Measurements from ENCODE around the gene UTS2R.

Gene UTS2R

DNA sequence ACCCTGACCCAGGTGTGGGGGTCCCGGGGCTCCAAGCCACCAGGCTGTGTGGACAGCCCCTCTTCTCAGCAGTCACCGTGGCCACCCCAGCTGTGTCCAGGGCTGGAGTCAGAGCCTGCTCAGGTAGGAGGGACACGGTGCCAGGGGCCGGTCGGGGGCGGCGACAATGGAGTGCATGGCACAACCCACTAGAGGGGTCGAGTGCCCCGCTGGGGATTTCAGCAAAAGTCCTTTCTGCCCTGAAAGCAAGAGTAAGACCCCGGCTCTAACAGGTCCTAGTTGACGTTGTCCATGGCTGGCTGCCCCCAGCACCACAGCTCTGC is 11.3 kb downstream of the UTS2R start:
- H3K4me1 Mint-ChIP-seq = peaks cover 12% of the 10 kb centered on the region
- no peak for DNase-seq (ENCODE audit: low spot score in 2 of 2)

DNA sequence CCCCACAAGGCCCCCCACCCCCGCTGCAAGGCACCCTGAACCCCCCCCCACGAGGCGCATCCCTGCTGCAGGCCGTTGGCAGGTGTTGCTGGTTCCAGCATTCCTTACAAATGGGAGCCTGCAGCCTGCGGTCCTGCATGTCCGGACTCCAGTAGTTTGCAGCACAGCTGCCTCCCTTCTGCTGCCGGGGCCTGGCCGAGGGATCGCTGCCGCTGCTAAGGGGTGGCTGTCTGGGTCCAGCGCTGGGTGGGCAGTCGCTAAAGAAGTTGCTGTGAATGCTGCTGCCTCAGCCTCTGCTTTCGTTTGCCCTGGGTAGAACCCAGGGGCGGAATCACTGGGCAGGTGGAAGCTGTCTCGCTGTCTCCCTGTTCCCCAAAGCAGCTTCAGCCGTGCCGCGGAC is 11.8 kb downstream of the UTS2R start:
- H3K27ac Mint-ChIP-seq = no peak overlapping the region
- H3K4me3 Mint-ChIP-seq = no peak overlapping the region
- ATAC-seq (ENCODE audit: low read depth) (no peak), DNase-seq (ENCODE audit: low spot score in 2 of 2) (no peak)
- no peaks in the 10 kb centered on the region for H3K9me3 Mint-ChIP-seq
- H3K27me3 Mint-ChIP-seq = peaks cover 24% of the 10 kb centered on the region
- no peaks in the 10 kb centered on the region for H3K36me3 Mint-ChIP-seq
- H3K4me1 Mint-ChIP-seq = peaks cover 13% of the 10 kb centered on the region

More for the DNA sequence above, 11.3 kb downstream of the UTS2R start:
- H3K4me3 Mint-ChIP-seq = no peak overlapping the region
- H3K9me3 Mint-ChIP-seq = no peaks in the 10 kb centered on the region
- no peaks in the 10 kb centered on the region for H3K36me3 Mint-ChIP-seq
- no peak for ATAC-seq (ENCODE audit: low read depth)
- no peak overlapping the region for H3K27ac Mint-ChIP-seq
- H3K27me3 Mint-ChIP-seq = peaks cover 24% of the 10 kb centered on the region

DNA sequence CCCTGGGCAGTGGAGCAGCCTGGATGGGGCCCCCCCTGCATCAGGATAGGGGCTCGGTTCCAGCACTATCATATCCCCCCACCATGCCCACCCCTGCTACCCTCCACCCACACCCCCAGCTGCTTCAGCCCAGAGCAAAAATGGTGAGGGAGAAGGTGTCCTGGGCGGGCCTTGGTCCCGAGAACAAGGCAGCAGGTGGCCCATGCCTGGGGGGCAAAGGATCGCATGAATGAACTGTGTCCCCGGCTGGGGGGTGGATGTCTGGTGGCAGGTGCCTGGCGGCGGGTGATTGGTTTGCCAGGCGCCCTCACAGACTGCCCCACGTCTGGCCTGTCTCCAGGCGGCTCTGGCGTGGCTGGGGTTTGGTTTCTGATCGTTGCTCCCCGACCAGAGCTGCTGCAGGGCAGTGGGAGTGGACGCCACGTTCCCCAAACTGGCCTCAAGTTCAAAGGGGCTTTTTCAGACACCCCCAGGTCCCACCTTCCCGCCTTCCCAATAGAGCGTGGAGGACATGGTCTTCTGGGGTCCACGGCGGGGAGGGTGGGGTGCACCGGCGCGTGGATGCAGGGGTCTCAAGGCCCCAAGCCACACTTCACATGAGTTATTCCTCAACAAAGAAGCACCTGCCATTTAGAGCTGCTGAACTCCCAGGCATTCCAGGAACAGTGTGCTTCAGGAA is 12.6 kb downstream of the UTS2R start:
- no peak for ATAC-seq (ENCODE audit: low read depth)
- no peak overlapping the region for H3K4me3 Mint-ChIP-seq
- no peak overlapping the region for H3K27ac Mint-ChIP-seq
- no peaks in the 10 kb centered on the region for H3K36me3 Mint-ChIP-seq
- no peaks in the 10 kb centered on the region for H3K9me3 Mint-ChIP-seq
- no peak for DNase-seq (ENCODE audit: low spot score in 2 of 2)
- peaks cover 13% of the 10 kb centered on the region for H3K4me1 Mint-ChIP-seq
- H3K27me3 Mint-ChIP-seq = peaks cover 21% of the 10 kb centered on the region

DNA sequence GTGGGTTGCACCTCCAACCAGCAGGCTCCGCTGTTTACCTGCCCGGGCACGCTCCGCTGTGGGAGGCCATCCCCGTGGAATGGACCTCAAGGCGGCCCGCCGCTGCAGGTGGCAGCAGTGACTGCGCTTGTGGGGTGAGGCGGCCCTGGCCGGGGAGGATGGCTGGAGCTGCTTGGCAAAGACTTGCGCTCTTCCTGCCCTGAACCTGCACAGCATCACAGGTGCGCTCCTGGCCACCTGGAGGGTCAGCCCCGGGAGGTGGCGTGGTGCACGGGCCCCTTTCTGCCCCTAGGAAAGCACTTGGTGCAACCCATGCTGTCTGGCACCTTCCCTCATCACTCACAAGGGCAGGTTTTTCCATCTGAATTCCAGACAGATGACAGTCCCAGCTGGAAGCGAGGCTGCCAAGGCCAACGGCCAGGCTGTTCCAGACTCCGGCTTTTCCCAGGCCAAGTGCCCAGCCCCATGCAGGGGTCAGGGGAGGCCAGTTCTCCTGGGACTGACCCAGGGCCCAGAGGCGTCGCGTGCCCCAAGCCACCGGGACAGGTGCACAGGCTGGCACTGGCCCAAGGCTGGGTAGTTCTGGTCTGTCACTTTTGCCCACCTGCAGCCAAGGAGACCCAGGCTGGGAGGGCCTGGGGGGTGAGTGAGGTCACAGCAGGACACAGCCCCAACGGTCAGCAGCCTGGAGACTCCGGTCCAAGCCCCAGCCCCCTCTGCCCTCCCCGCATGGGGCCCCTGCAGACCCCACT is 13.3 kb downstream of the UTS2R start:
- no peaks in the 10 kb centered on the region for H3K9me3 Mint-ChIP-seq
- H3K27me3 Mint-ChIP-seq = peaks cover 19% of the 10 kb centered on the region
- H3K4me3 Mint-ChIP-seq = no peak overlapping the region
- ATAC-seq (ENCODE audit: low read depth) (no peak), DNase-seq (ENCODE audit: low spot score in 2 of 2) (no peak)
- H3K4me1 Mint-ChIP-seq = peaks cover 11% of the 10 kb centered on the region
- H3K36me3 Mint-ChIP-seq = no peaks in the 10 kb centered on the region
- no peak overlapping the region for H3K27ac Mint-ChIP-seq

DNA sequence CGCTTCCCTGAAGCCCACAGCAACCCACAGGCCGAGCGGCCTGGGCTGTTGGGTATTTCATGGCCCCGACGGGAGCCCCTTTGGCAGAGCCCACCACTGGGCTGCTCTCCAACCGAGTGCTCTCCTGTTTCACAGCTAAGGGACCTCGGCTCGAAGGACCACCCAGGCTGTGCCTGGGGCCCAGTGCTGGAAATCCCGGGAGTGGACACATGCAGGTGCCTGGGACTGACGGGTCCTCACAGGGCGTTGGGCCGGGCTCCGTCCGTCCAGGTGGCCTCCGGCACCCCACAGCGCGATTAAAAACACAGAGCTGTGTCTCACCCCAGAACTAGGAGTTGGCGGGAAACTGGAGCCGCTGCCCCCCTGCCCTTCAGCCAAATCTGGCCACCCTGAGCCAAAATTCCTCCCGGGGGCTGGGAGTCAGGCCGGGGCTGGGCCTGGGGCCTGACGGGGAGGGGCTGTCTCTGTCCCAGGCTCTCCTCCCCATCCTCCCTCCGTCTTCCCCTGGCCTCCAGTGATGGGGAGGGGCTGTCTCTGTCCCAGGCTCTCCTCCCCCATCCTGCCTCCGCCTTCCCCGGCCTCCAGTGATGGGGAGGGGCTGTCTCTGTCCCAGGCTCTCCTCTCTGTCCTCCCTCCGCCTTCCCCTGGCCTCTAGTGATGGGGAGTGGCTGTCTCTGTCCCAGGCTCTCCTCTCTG is 14.1 kb downstream of the UTS2R start:
- peaks cover 16% of the 10 kb centered on the region for H3K27me3 Mint-ChIP-seq
- DNase-seq (ENCODE audit: low spot score in 2 of 2) (no peak), ATAC-seq (ENCODE audit: low read depth) (no peak)
- H3K4me3 Mint-ChIP-seq = no peak overlapping the region
- H3K27ac Mint-ChIP-seq = no peak overlapping the region
- peaks cover 9% of the 10 kb centered on the region for H3K4me1 Mint-ChIP-seq
- no peaks in the 10 kb centered on the region for H3K36me3 Mint-ChIP-seq
- H3K9me3 Mint-ChIP-seq = no peaks in the 10 kb centered on the region

DNA sequence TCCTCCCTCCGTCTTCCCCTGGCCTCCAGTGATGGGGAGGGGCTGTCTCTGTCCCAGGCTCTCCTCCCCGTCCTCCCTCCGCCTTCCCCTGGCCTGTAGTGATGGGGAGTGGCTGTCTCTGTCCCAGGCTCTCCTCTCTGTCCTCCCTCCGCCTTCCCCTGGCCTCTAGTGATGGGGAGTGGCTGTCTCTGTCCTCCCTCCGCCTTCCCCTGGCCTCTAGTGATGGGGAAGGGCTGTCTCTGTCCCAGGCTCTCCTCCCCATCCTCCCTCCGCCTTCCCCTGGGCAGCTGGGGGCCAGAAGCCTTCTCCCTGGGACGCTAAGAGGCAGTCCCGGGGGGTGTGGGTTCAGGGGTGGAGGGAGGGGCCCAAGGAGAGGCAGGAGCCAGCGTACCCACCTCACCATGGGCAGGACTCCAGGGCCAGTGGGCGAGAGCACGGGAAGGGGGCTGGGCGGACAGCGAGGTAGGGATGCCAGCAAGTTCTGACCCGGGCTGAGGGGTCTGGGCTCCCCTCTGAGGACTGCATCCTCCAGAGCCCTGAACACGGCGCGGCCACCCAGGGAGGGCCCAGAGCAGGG is 14.8 kb downstream of the UTS2R start:
- H3K4me1 Mint-ChIP-seq = peaks cover 6% of the 10 kb centered on the region
- H3K27me3 Mint-ChIP-seq = peaks cover 13% of the 10 kb centered on the region
- H3K9me3 Mint-ChIP-seq = no peaks in the 10 kb centered on the region
- ATAC-seq (ENCODE audit: low read depth) = no peak
- no peak overlapping the region for H3K27ac Mint-ChIP-seq
- no peak for DNase-seq (ENCODE audit: low spot score in 2 of 2)
- no peak overlapping the region for H3K4me3 Mint-ChIP-seq
- H3K36me3 Mint-ChIP-seq = no peaks in the 10 kb centered on the region

DNA sequence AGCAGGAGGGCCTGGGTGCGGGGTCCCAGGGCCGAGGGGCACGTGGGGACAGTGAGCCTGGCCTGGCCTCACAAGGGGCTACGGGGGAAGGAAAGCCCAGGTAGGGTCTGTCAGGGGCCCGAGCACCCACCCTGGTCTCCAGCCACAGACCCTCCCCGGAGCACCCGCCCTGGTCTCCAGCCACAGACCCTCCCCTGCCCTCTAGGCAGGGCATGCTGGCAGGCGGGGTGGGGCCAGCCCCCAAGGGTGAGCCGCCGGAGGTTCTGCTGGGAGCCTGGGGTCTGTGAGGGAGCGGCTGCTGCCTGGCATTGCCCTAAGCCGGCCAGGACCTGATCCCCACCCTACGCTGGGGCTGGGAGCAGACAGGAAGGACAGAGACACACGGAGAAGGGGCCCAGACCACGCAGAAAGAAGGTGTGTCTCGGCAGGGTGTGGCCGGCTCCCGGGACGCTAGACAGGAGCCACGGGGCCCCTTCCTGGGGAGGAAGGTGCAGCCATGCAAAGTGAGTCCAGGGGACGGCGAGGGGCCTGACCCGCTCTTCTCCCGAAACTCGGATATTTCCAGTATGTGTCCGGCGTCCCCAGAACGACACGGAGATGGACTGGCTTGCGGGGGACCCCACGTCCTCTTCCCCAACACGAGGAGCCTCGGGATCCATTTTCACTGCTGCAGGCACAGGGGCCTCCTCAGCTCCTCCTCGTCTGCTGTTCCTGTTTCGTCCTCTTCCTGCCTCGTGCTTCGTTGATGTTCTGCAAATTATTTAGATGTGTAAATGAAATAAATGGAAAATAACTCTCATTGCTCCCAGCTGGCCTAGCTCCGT is 15.5 kb downstream of the UTS2R start:
- peaks cover 1% of the 10 kb centered on the region for H3K36me3 Mint-ChIP-seq
- H3K27me3 Mint-ChIP-seq = peaks cover 9% of the 10 kb centered on the region
- no peak for ATAC-seq (ENCODE audit: low read depth)
- no peak for DNase-seq (ENCODE audit: low spot score in 2 of 2)
- no peak overlapping the region for H3K4me3 Mint-ChIP-seq
- H3K4me1 Mint-ChIP-seq = peaks cover 6% of the 10 kb centered on the region
- no peaks in the 10 kb centered on the region for H3K9me3 Mint-ChIP-seq
- H3K27ac Mint-ChIP-seq = no peak overlapping the region

DNA sequence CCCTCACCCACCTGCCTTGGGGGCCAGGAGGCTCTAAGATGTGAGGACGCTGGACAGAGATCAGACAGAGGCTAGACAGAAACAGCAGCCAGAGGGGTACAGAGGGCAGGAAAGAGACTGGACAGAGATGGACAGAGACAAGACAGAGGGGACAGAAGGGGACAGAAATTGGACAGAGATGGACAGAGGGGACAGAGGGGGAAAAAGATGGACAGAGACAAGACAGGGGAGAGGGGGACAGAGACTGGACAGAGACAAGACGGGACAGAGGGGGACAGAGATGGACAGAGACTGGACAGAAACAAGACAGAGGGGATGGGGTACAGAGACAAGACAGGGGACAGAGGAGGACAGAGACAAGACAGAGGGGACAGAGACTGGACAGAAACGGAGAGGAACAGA is 16.1 kb downstream of the UTS2R start:
- no peak for ATAC-seq (ENCODE audit: low read depth)
- Mint-ChIP-seq H3K36me3 (peaks cover 7% of the 10 kb centered on the region), H3K4me1 (peaks cover 6% of the 10 kb centered on the region), H3K27me3 (peaks cover 9% of the 10 kb centered on the region), H3K4me3 (no peak overlapping the region), H3K9me3 (no peaks in the 10 kb centered on the region), H3K27ac (no peak overlapping the region)
- DNase-seq (ENCODE audit: low spot score in 2 of 2) = no peak

DNA sequence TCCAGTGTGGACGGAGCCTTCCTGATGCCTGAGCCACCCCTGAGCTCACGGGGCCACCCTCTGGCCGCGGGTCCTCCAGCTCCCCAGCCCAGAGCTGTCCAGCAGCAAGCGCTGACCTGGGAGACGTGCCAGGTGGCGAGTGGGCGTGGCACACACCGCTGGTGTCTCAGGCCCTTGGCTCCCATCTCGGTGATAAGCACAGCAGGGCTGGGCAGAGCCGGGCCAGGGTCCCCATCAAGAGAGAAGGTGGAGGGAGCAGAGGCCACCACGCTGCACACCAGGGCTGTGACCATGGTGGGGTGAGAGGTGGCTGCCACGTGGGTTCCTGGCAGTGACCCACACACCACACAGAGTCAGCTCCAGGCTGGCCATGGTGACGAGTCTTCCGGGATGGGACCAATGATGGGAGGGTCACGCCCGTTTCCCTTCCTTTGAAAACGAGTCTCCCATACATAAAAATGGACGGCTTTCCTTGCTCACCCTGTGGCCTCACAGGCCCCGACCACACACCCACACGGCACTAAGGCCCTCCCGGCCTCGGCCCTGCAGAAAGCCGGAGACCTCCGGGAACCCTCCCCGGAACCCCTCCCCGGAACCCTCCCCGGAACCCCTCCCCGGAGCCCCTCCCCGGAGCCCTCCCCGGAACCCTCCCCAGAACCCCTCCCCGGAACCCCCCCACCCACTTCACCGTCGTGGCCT is 16.8 kb downstream of the UTS2R start:
- Mint-ChIP-seq H3K4me3 (no peak overlapping the region), H3K4me1 (peaks cover 6% of the 10 kb centered on the region), H3K9me3 (no peaks in the 10 kb centered on the region), H3K36me3 (peaks cover 9% of the 10 kb centered on the region), H3K27me3 (peaks cover 8% of the 10 kb centered on the region), H3K27ac (no peak overlapping the region)
- DNase-seq (ENCODE audit: low spot score in 2 of 2) (no peak), ATAC-seq (ENCODE audit: low read depth) (no peak)

DNA sequence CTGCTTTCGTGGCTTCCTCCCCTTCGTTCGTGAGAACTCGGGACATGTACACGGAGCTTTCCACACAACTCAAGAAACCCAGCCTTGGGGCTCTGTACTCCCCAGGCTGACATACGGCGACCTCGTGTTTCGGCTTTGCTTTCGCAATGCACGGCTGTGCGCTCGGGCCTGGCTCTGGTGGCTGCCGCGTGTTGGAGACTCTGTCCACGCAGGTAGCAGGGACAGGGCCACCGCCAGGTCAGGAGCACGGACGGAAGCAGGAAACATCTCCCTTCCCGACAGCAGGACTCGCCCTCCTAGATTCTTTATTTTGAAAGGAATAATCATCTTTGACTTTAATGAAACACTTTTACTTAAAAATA is 17.3 kb downstream of the UTS2R start:
- peaks cover 11% of the 10 kb centered on the region for H3K36me3 Mint-ChIP-seq
- H3K4me3 Mint-ChIP-seq = no peak overlapping the region
- peaks cover 6% of the 10 kb centered on the region for H3K4me1 Mint-ChIP-seq

DNA sequence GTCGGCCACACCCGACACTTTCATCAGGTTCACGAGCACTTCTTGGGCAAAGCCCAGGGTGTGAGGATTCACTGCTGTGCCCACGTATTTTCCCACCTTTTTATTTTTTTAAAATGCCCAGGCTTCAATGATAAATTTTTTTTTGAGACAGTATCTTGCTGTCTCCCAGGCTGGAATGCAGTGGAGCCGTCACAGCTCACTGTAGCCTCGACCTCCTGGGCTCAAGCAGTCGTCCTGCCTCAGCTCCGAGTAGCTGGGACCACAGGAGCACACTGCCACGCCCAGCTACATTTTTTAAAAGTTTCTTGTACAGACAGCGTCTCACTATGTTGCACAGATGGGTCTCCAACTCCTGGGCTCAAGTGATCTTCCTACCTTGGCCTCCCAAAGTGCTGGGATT is 17.8 kb downstream of the UTS2R start:
- Mint-ChIP-seq H3K4me1 (peaks cover 6% of the 10 kb centered on the region), H3K4me3 (no peak overlapping the region), H3K27me3 (peaks cover 8% of the 10 kb centered on the region), H3K9me3 (no peaks in the 10 kb centered on the region), H3K27ac (no peak overlapping the region), H3K36me3 (peaks cover 11% of the 10 kb centered on the region)
- ATAC-seq (ENCODE audit: low read depth) (no peak), DNase-seq (ENCODE audit: low spot score in 2 of 2) (no peak)

More for the DNA sequence above, 17.3 kb downstream of the UTS2R start:
- DNase-seq (ENCODE audit: low spot score in 2 of 2) (no peak), ATAC-seq (ENCODE audit: low read depth) (no peak)
- Mint-ChIP-seq H3K9me3 (no peaks in the 10 kb centered on the region), H3K27me3 (peaks cover 8% of the 10 kb centered on the region), H3K27ac (no peak overlapping the region)

DNA sequence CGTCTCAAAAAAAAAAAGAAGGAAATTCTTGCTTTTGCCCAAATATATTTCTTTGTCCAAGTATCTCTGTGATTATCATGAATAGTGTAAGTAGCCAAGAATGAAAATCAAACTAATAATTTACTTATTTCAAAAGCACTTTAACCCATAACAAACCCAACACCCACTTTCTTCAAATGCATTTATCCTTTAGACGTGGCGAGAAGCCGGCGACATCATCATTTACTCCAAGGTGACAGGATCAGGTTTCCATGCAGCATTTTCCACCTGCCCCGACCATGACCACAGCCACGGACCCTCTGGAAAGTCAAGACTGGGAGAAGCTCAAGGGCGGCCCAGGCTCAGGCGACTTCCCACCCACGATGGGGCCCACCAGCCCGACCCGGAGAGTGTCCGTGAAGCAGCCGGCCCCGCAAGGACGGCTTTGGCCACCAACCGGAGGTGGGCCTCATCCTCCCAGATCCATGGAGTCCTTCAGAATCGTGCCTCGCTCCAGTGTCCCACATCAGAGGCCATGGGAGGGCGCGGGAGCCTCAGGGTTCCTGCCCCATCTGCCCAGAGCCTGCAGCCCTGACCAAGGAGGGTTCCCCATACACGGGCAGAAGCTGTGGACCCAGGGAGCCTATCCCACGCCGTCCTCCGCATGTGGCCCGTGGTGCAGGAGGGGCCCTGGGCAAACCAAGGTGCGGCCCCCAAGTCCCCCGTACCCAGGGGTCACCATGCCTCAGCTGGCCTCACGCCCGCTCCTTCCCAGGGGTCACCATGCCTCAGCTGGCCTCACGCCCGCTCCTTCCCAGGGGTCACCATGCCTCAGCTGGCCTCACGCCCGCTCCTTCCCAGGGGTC is 18.7 kb downstream of the UTS2R start:
- Mint-ChIP-seq H3K4me1 (peaks cover 6% of the 10 kb centered on the region), H3K9me3 (no peaks in the 10 kb centered on the region), H3K27ac (no peak overlapping the region), H3K27me3 (peaks cover 8% of the 10 kb centered on the region), H3K36me3 (peaks cover 11% of the 10 kb centered on the region), H3K4me3 (no peak overlapping the region)
- no peak for DNase-seq (ENCODE audit: low spot score in 2 of 2)
- no peak for ATAC-seq (ENCODE audit: low read depth)

All from memory B cell (primary cell).